Thyroid gland (tissue), 4 donors: ENCODE results near the gene CER1.

Source experiments
- POLR2A ChIP-seq, 2 donors: fragments of 450-650 bp; IDR thresholded peaks; one replicate each; pipeline ENCODE4 v1.6.1; 2017; ENCODE audit warnings: antibody characterized with exemption in 2 of 2, mild to moderate bottlenecking in 2 of 2, moderate library complexity in 1 of 2
- TF ChIP-seq, protein P1 (sequence below), 6 experiments: fragments of 200-600 bp in 3 of 6; fragments of 450-650 bp in 3 of 6; sonication (generic) in 3 of 6; IDR thresholded peaks; one replicate each; pipeline ENCODE4 v1.5.1; 2016 to 2019; ENCODE audit warnings: antibody characterized with exemption in 6 of 6, mild to moderate bottlenecking in 2 of 6, inconsistent platforms in 1 of 6, moderate library complexity in 1 of 6

DNA sequence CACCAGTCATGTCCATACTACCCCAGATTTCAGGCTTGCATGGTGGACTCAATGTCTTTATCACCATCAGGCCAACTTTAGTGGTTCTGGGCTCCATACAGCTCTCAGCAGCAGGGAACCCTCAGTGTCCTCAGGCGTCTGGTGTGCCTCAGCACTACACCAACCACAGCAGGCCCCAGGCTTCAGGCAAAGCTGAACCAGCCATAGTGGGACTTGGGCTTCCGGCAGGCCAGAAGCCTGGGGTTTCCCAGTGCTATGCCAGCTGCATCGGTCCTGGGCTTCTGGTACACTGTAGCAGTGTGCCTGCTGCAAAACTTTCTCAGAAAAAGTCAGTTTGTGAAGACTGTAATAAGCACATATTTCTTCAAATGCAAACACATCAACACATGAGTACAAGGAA is 18.3 kb downstream of the CER1 start:
- TF ChIP-seq POLR2A (IDR thresholded peaks at IDR 0.05), result no peak
- TF ChIP-seq, protein P1, sequence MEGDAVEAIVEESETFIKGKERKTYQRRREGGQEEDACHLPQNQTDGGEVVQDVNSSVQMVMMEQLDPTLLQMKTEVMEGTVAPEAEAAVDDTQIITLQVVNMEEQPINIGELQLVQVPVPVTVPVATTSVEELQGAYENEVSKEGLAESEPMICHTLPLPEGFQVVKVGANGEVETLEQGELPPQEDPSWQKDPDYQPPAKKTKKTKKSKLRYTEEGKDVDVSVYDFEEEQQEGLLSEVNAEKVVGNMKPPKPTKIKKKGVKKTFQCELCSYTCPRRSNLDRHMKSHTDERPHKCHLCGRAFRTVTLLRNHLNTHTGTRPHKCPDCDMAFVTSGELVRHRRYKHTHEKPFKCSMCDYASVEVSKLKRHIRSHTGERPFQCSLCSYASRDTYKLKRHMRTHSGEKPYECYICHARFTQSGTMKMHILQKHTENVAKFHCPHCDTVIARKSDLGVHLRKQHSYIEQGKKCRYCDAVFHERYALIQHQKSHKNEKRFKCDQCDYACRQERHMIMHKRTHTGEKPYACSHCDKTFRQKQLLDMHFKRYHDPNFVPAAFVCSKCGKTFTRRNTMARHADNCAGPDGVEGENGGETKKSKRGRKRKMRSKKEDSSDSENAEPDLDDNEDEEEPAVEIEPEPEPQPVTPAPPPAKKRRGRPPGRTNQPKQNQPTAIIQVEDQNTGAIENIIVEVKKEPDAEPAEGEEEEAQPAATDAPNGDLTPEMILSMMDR (IDR thresholded peaks at IDR 0.05), result no peak
